GM12875 (cell line): ENCODE results near the gene ANKDD1B.

ENCODE experiments used
- H3K4me3 ChIP-seq: one replicate; pipeline ENCODE4 v1.5.1; 2011; ENCODE audit warnings: low read depth, low read length, control low read depth
- TF ChIP-seq, protein P1 (sequence below): IDR thresholded peaks from 2 replicates; pipeline ENCODE4 v1.5.1; 2011; ENCODE audit warnings: low read depth, mild to moderate bottlenecking, control low read depth, inconsistent platforms, low read length, moderate library complexity, borderline replicate concordance; ENCODE audit not compliant: insufficient read depth

The ANKDD1B gene

GRCh38 chr5:75648712-75649111 is 37.5 kb downstream of the ANKDD1B start:
- no peak overlapping the region for H3K4me3 ChIP-seq
- TF ChIP-seq, protein P1, sequence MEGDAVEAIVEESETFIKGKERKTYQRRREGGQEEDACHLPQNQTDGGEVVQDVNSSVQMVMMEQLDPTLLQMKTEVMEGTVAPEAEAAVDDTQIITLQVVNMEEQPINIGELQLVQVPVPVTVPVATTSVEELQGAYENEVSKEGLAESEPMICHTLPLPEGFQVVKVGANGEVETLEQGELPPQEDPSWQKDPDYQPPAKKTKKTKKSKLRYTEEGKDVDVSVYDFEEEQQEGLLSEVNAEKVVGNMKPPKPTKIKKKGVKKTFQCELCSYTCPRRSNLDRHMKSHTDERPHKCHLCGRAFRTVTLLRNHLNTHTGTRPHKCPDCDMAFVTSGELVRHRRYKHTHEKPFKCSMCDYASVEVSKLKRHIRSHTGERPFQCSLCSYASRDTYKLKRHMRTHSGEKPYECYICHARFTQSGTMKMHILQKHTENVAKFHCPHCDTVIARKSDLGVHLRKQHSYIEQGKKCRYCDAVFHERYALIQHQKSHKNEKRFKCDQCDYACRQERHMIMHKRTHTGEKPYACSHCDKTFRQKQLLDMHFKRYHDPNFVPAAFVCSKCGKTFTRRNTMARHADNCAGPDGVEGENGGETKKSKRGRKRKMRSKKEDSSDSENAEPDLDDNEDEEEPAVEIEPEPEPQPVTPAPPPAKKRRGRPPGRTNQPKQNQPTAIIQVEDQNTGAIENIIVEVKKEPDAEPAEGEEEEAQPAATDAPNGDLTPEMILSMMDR: no peak

GRCh38 chr5:75651575-75652238 is 40.5 kb downstream of the ANKDD1B start:
- TF ChIP-seq, protein P1: no peak
- H3K4me3 ChIP-seq: no peak overlapping the region

DNA sequence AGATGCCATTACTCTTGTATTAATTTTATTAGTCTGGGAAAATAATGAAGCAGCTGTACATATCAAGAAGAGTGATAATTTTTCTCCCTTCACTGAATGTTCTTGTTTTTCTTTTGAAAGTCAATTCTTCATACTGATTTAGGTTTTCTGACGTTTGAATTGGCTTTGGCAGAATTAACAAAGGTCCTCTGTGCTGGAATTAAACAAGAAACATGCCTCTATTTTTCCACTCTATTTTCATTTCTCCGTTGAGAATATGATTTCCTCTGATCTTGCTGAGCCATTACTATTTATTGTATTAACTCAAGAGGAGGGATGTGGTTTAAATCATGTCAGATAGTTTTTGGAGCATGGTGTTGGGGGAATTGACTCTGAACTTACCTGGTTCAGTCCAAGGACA is 42.3 kb downstream of the ANKDD1B start:
- TF ChIP-seq, protein P1: no peak
- H3K4me3 ChIP-seq: no peak overlapping the region

DNA sequence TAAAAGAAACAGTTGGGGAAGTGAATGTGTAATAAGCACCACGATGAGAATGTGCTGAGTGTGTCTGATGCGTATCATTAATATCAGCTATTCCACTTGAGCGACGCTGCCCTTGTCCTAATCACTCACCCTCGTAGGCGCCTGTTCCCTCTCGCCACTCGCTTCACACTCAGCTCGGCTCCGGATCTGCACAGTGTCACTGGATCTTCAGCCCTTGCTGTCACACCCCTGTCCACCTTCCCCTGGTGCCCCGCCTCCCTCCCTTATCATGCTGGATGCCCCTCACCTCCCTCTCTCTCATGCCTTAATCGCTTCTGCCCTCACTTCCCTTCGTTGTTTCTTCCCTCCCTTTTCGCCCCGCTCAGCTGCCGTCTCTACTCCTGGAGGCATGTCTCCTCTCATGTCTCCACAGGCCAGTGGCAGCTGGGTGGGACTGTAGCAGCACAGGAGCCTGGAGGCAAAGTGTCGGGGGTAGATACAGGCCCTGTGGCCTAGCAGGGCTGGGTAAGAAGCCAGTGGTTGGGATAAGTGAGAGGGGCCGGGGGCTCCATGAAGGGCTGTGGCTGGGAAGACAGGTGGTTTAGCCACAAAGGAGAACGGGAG is 43.5 kb downstream of the ANKDD1B start:
- no peak overlapping the region for H3K4me3 ChIP-seq
- TF ChIP-seq, protein P1: no peak

DNA sequence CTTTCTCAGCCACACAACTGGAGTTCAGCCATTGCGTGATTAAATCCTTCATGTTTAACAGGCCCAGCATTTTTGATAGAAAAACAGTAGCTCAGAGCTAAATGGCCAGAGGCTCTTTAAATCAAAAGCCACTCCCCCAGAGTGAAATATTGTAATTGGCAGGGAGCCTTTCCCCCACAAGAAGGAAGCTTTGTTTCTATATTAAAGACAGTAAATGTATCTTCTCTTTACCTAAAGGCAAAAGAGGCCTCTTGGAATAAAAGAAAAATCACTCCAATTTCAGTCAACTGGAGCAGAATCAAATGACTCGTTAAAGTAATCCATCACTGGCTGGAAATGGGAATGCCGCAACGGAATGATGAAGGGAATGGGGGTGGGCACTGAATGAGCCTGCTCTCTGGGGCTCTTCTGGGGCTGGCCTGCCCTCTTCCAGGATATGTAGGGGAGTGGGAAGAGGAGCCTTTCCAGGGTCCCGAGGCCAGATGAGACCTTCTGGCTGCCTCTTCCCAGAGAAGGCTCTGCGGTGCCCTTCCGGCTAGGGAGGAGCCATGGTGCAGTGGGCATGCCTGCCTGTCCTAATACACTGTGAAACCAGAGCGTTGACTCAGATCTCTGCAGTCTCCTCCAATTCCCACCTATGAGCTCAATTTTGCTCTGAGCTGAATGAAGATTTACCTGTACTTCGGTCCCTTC is 45.2 kb downstream of the ANKDD1B start:
- no peak overlapping the region for H3K4me3 ChIP-seq
- TF ChIP-seq, protein P1: no peak

DNA sequence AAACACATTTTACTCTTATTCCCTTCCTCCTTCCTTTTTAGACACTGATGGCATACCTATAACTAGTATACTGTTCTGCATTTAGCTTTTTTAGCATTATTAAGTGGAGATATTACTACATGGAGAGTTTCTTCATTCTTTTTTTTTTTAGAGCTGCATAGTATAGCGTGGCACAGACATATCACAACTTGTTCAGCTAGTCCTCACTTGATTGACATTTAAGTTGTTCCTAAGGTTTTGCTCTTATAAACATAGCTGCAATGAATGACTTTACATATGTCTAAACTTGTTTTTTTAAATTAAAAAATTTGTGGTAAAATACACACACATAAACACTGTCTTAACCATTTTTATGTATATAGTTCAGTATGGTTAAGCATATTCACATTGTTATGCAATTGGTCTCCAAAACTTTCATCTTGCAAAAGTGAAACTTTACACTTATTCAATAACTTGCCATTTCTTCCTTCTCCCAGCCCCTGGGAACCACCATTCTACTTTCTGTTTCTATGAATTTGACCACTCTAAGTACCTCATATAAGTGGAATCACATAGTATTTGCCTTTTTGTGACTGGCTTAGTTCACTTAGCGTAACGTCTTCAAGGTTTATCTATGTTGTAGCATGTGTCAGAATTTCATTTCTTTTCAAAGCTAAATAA is 48.7 kb downstream of the ANKDD1B start:
- no peak overlapping the region for H3K4me3 ChIP-seq
- TF ChIP-seq, protein P1: no peak
